Right atrium auricular region (tissue), 2 donors: Measurements from ENCODE around the gene ZNF821. TPM values are rescaled to one million over a fixed set of nuclear protein-coding genes. Genes with fewer than 3 reads are reported as not detected.

Experiments
- total RNA-seq, 2 donors: library from RNA; depleted of rRNA; stranded (reverse); fragments of >200 nt; gene quantifications; one replicate each; pipeline ENCODE4 v1.1.0, GENCODE V29; 2016

The ZNF821 gene
- total RNA-seq, 2 donors from 2014 or later: 2.6 to 8.9 TPM

Other genes with a start within 250 kb of the ZNF821 start
- 10 to 100 TPM in 1 of 2 donors, 1 to 10 TPM in 1; 3.5 to 10.8 TPM for gene PHLPP2, start 159.5 kb downstream of the ZNF821 start, total RNA-seq
- 10 to 100 TPM; 38.6 to 44.6 TPM for gene AP1G1, start 75.3 kb downstream of the ZNF821 start, total RNA-seq
- 10 to 100 TPM; 13.6 to 23.7 TPM for gene ATXN1L, start 38.2 kb downstream of the ZNF821 start, total RNA-seq
- 100 to 1,000 TPM; 140 to 150 TPM for gene IST1, start 11.3 kb upstream of the ZNF821 start, total RNA-seq
- under 1 TPM; 0.51 to 0.52 TPM for gene PKD1L3, start 116.2 kb upstream of the ZNF821 start, total RNA-seq
- 10 to 100 TPM; 39.4 to 52.0 TPM for gene DHODH, start 124.6 kb upstream of the ZNF821 start, total RNA-seq
- 1,000 to 10,000 TPM in 1 of 2 donors, 10 to 100 TPM in 1; 52.7 to 1,105 TPM for gene HP, start 170.3 kb upstream of the ZNF821 start, total RNA-seq
- 10 to 100 TPM; 16.1 to 25.4 TPM for gene HPR, start 179.0 kb upstream of the ZNF821 start, total RNA-seq
- gene TXNL4B, start 209.4 kb upstream of the ZNF821 start, total RNA-seq: 1 to 10 TPM; 3.9 to 7.0 TPM
- 10 to 100 TPM; 34.4 to 41.6 TPM for gene DHX38, start 209.7 kb upstream of the ZNF821 start, total RNA-seq